GM21447 (cell line): ENCODE measurements around the gene TRPM4.
"Not testable (repeated sequence)": the region's sequence is repeated elsewhere in the genome, so short reads cannot be mapped to it uniquely, and the experiment has no call there.

Source experiments
- ATAC-seq: cut with Tn5 transposase; IDR thresholded peaks from one replicate; pipeline ENCODE4 v1.9.1; 2021; ENCODE audit not compliant: unreplicated experiment

Gene TRPM4

GRCh38 chr19:49150106-49150943, 7.3 kb upstream of the TRPM4 start:
- no peak for ATAC-seq

- no peak for ATAC-seq
These were observed 6.7 kb upstream of the TRPM4 start for GRCh38 chr19:49150944-49151243.

DNA sequence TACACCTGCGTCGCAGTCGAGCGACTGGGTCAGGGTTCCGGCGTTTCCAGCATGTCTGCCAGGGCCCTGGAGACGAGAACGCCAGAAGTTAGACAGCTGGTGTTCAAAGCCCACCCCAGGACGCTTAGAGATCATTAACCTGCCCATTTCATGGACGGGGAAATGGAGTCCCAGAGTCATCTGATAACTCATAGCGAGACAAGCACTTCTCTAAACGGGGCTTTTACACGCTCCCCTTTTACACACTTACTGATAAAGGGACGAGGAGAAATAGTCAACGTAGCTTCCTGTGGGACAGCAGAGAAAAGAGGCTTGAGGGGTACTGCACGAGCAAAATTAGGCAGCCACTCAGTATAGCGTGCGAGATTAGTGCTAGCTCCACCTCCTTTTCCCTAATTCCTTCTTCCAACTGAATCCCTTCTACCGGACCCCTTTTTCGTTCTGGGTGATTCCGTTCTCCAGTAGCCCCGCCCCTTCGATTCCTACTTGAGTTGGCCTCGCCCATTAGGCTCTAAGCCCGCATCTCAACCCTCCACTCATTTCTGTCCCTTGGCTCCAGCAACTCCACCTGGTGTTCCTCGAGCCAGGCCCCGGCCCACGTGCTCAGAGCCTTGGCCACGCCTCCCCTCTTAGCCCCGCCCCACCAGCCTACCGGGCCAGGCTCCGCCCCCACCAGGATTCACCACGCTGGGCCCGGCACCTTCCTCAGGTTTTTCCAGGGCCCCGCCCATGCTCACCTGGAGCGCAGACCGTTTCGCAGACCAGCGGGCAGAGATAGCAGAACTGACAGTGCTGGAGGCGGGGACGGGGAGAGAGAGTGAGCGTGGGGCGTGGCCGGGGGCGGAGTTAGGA, 6.1 kb upstream of the TRPM4 start:
- ATAC-seq, result no peak

- no peak for ATAC-seq
These were observed 5.5 kb upstream of the TRPM4 start for GRCh38 chr19:49152119-49152550.

GRCh38 chr19:49153167-49153809, 4.3 kb upstream of the TRPM4 start:
- ATAC-seq, result no peak

- no peak for ATAC-seq
These were observed 3.3 kb upstream of the TRPM4 start for GRCh38 chr19:49154279-49154678.

DNA sequence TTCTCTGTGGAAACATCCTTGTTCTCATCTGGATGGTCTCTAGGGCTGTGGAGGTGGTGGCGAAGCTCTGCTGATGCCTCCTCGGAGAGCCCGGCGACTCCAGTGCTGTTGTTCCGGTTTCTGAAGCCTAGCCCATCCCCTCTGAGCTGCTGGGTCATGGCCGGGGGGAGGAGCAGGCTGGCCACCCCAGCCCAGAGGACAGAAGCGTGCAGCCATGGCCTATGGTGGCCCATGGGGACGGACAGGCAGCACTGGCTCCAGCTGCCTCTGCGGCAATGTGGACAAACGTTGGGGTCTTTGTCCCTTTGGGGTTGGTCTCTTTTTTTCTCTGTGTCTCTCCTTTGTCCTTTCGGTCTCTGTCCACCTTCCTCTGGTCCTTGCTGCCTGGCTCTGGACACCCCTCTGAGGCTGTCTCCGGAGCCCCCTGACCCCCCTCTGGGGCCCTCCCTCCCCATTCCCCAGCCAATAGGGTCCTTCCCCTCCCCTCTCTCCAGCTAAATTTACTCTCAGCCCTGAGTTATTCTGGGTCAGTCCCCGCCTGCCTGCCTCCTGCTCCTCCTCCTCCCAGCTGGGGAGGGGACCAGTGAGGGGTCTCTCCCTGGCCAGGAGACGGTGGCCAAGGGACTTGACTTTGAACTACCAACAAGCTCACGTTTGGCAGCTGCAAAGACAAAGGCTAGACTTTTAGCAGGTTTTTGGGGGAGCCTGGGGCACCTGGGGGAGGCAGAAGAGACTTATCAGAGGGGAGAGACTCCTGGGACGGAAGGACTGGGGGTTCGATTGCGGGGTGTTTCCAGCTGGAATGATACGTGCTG, 2.4 kb upstream of the TRPM4 start, which contains the start of gene HRC:
Gene HRC, minus strand, starts transcription at position 392 of the 815 bp plus-strand sequence. Its CDS starts 159 bp downstream, at position 233.
- no peak for ATAC-seq

GRCh38 chr19:49155820-49156346, 1.7 kb upstream of the TRPM4 start:
- no peak for ATAC-seq

GRCh38 chr19:49160450-49161189, 3.0 kb downstream of the TRPM4 start:
- ATAC-seq, result no peak

DNA sequence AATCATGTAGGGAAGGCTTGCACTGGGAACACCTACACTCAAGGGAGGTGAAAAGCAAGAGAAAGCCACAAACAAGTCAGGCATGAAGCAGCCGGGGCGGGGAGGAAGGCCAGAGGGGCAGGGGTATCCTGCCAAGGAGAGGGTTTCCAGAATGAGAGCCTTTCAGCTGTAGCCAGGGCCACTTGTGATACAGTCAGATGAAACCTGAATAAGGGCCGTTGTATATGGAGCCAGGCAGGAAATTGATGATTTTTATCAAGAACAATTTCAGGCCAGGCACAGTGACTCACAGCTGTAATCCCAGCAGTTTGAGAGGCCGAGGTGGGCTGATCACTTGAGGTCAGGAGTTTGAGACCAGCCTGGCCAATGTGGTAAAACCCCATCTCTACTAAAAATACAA, 4.4 kb downstream of the TRPM4 start:
- no peak for ATAC-seq

DNA sequence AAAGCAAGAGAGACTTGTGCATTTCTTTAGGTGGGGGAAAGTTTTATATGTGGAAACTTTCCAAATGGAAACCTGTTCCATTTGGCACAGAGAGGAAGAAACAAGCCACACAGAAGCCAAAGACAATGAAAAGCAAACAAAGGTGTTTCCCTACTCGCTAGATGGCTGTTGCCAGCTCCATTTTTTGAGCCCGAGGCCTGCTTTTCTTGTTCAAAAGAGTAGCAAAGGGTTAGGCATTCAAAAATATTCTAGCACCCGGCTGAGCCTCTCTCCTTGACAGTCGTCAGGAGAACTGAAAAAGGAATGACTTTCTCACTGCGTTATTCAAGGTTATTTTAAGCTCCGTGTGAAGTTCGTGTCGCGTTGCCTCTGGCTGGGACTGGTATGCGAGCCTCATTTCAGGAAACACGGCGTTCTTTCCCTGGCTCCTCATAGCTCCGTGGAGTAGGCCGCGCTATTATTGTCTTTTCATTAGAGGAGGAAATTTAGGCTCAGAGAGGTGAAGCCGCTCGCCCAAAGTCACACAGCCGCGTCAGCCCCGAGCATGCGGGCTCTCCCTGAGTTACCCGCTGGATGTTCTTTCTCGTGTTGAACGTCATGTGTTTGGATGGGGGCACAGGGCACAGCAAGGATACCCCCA, 7.6 kb downstream of the TRPM4 start:
- ATAC-seq, result no peak

DNA sequence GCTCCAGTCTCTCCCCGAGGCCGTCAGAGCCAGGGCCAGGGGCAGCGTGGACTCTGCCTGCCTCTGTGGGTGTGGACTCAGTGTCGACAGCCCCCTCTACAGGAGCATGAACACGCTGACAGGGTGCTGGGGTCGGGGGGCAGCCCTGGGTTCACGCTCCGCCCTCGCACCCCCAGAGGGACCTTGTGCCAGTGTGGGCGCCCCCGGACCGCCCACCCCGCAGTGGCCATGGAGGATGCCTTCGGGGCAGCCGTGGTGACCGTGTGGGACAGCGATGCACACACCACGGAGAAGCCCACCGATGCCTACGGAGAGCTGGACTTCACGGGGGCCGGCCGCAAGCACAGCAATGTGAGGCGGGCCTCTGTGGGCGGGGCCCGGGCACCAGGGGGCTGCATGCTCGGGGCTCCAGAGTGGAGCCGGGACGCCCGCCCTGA, 8.3 kb downstream of the TRPM4 start:
- no peak for ATAC-seq

DNA sequence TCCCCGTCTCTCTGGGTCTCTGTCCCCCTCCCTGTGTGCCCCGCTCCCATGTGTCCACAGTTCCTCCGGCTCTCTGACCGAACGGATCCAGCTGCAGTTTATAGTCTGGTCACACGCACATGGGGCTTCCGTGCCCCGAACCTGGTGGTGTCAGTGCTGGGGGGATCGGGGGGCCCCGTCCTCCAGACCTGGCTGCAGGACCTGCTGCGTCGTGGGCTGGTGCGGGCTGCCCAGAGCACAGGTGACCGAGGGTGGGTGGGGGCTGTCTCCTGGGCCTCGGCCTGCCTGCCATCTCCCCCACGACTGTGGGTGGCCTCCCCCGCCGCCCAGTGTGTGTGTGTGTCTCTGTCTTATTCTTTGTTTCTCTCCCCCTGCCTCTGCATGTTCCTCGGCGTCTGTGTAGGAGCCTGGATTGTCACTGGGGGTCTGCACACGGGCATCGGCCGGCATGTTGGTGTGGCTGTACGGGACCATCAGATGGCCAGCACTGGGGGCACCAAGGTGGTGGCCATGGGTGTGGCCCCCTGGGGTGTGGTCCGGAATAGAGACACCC, 10.3 kb downstream of the TRPM4 start:
- no peak for ATAC-seq

- ATAC-seq, result no peak
These were observed 10.8 kb downstream of the TRPM4 start for GRCh38 chr19:49168421-49168820.

GRCh38 chr19:49173198-49173597, 15.6 kb downstream of the TRPM4 start:
- ATAC-seq, result no peak

- ATAC-seq, result no peak
These were observed 23.1 kb downstream of the TRPM4 start for GRCh38 chr19:49180659-49181058.

- ATAC-seq, result not testable (repeated sequence)
These were observed 24.6 kb downstream of the TRPM4 start for GRCh38 chr19:49182010-49182847.

DNA sequence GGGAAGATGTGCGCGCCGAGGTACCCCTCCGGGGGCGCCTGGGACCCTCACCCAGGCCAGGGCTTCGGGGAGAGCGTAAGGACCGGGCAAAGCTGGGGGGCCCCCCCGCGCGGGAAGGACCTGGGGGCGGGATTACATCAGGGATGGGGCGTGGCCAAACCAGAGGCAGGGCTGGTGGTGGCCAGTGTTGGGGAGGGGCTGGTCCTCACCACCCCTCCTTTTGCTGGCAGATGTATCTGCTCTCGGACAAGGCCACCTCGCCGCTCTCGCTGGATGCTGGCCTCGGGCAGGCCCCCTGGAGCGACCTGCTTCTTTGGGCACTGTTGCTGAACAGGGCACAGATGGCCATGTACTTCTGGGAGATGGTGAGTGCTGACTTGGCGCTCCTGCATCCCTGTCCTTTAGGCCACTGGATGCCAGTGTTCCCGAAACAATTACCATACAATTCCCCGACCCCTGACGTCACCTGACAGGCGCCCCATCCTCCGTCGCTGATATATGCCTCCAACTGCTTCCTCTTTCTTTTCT, 25.3 kb downstream of the TRPM4 start:
- no peak for ATAC-seq
